IMR-90 (cell line): Measurements from ENCODE around the gene IFFO2.
A peak's percentile ranks its signal among the peaks of the same experiment; 100 is the strongest.

Experiments used
- BHLHE40 ChIP-seq: fragments of 150-350 bp; IDR thresholded peaks from 2 replicates; pipeline ENCODE4 v1.6.1; 2016; ENCODE audit warnings: mild to moderate bottlenecking, low read depth, low read length
- CEBPB ChIP-seq: IDR thresholded peaks from 2 replicates; pipeline ENCODE4 v1.6.1; 2012; ENCODE audit warnings: low read depth, low read length, improper control_type of control experiment
- CTCF ChIP-seq: conservative IDR thresholded peaks from 2 replicates; pipeline ENCODE4 v1.5.1; 2012; ENCODE audit warnings: mild to moderate bottlenecking, low read depth, low read length, improper control_type of control experiment
- ELK1 ChIP-seq: fragments of 150-350 bp; IDR thresholded peaks from 2 replicates; pipeline ENCODE4 v1.6.1; 2016; ENCODE audit warnings: low read depth, mild to moderate bottlenecking, low read length, moderate library complexity, borderline replicate concordance
- MAFK ChIP-seq: IDR thresholded peaks from 2 replicates; pipeline ENCODE4 v1.6.1; 2012; ENCODE audit warnings: low read depth, low read length, improper control_type of control experiment
- RAD21 ChIP-seq: IDR thresholded peaks from 2 replicates; pipeline ENCODE4 v1.6.1; 2012; ENCODE audit warnings: low read length, improper control_type of control experiment

GRCh38 chr1:18929686-18930085, 26.8 kb downstream of the IFFO2 start:
- TF ChIP-seq BHLHE40, result no peak
- TF ChIP-seq CTCF, result no peak
- no peak for TF ChIP-seq MAFK
- no peak for TF ChIP-seq ELK1
- peak; percentile 46; the same call in 1 of the 2 replicates for TF ChIP-seq CEBPB
- no peak for TF ChIP-seq RAD21
